ENCODE data around the gene ZNF688.

DNA sequence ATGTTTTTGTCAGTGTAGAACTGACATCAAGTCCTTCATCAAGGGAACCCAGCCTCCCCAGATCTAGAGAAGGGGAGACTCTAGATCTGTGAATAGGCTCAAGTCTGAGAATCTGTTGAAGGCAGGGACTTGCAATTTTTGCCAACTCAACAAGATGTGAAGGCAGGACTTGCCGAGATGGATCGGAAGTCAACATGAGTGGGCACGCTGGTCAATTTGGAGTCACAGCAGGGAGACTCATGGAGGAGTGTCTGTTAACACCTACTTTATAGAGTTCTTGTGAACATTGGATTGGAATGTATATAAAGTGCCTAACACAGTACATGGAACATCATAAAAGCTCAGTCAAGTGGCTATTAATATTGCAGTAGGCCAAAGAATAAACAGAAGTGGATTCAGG, 28.7 kb upstream of the ZNF688 start:
- TF ChIP-seq ZFX (CRISPR knock-in tag; IDR thresholded peaks at IDR 0.05; ENCODE audit: low read depth) (no peak), CBX2 (IDR thresholded peaks at IDR 0.05; ENCODE audit: low read depth, low read length) (no peak), CBX2 (CRISPR knock-in tag; IDR thresholded peaks at IDR 0.05; ENCODE audit: low read depth) (no peak), HNRNPK (IDR thresholded peaks at IDR 0.05; ENCODE audit: low read depth, low read length, poor library complexity, severe bottlenecking) (no peak), HCFC1 (IDR thresholded peaks at IDR 0.05; ENCODE audit: low read depth, low read length) (no peak)

Measured in HepG2 (cell line).